ENCODE data around the gene NEURL4.

DNA sequence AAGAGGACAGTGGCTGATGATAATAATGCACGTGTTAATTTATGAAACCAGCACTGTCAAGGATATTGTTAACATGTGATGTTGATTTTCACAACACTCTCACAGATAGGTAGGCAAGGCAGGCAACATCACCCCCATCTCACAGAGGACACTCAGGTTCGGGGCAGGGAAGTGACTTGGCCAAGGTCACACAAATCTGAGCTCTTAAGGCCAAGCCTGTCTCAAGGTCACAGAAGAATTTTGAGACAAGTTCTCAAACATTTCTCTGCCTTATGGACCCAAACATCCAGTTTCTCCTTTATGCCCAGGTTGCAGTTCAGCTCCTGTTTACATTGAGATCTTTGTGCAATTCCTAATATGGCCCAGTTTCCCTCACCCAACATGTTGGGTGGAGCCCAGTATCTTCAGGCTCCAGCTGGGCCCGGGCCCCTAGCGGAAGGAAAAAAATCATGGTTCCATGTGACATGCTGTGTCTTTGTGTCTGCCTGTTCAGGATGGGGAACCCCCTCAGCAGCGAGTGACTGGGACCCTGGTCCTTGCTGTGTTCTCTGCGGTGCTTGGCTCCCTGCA, 46.3 kb downstream of the NEURL4 start:
- TF ChIP-seq, protein P1, sequence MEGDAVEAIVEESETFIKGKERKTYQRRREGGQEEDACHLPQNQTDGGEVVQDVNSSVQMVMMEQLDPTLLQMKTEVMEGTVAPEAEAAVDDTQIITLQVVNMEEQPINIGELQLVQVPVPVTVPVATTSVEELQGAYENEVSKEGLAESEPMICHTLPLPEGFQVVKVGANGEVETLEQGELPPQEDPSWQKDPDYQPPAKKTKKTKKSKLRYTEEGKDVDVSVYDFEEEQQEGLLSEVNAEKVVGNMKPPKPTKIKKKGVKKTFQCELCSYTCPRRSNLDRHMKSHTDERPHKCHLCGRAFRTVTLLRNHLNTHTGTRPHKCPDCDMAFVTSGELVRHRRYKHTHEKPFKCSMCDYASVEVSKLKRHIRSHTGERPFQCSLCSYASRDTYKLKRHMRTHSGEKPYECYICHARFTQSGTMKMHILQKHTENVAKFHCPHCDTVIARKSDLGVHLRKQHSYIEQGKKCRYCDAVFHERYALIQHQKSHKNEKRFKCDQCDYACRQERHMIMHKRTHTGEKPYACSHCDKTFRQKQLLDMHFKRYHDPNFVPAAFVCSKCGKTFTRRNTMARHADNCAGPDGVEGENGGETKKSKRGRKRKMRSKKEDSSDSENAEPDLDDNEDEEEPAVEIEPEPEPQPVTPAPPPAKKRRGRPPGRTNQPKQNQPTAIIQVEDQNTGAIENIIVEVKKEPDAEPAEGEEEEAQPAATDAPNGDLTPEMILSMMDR (conservative IDR thresholded peaks at IDR 0.05): no peak
- no peak for TF ChIP-seq EZH2 (IDR thresholded peaks at IDR 0.05; ENCODE audit: low read depth)

Data from PC-9 (cell line).